ENCODE measurements around the gene MOCS3.

MOCS3 gene

GRCh38 chr20:50980851-50981713, 22.5 kb downstream of the MOCS3 start:
- peak; percentile 48 to 60 (median 54) for DNase-seq (ENCODE audit: low read depth in 4 of 4, low spot score in 1 of 4)

- DNase-seq (ENCODE audit: low read depth in 4 of 4, low spot score in 1 of 4) = no peak
Observed at GRCh38 chr20:50981714-50982048, 23.1 kb downstream of the MOCS3 start.

GRCh38 chr20:50982363-50982762, 23.7 kb downstream of the MOCS3 start:
- no peak for DNase-seq (ENCODE audit: low read depth in 4 of 4, low spot score in 1 of 4)

GRCh38 chr20:50983321-50983720, 24.7 kb downstream of the MOCS3 start:
- no peak for DNase-seq (ENCODE audit: low read depth in 4 of 4, low spot score in 1 of 4)

- peak; percentile 33 to 53 (median 48) for DNase-seq (ENCODE audit: low read depth in 4 of 4, low spot score in 1 of 4)
Observed at GRCh38 chr20:50987493-50988210, 29.0 kb downstream of the MOCS3 start.

- no peak for DNase-seq (ENCODE audit: low read depth in 4 of 4, low spot score in 1 of 4)
Observed at GRCh38 chr20:50991076-50991475, 32.5 kb downstream of the MOCS3 start.

GRCh38 chr20:50992336-50992732, 33.7 kb downstream of the MOCS3 start:
- no peak for DNase-seq (ENCODE audit: low read depth in 4 of 4, low spot score in 1 of 4)

- peak; percentile 10 to 33 (median 20) for DNase-seq (ENCODE audit: low read depth in 4 of 4, low spot score in 1 of 4)
Observed at GRCh38 chr20:50992733-50993457, 34.3 kb downstream of the MOCS3 start.

- no peak for DNase-seq (ENCODE audit: low read depth in 4 of 4, low spot score in 1 of 4)
Observed at GRCh38 chr20:50993876-50994275, 35.3 kb downstream of the MOCS3 start.

- no peak for DNase-seq (ENCODE audit: low read depth in 4 of 4, low spot score in 1 of 4)
Observed at GRCh38 chr20:50995506-50995905, 36.9 kb downstream of the MOCS3 start.

- no peak for DNase-seq (ENCODE audit: low read depth in 4 of 4, low spot score in 1 of 4)
Observed at GRCh38 chr20:50996901-50997865, 38.6 kb downstream of the MOCS3 start.

- no peak for DNase-seq (ENCODE audit: low read depth in 4 of 4, low spot score in 1 of 4)
Observed at GRCh38 chr20:50999355-50999754, 40.7 kb downstream of the MOCS3 start.

- DNase-seq (ENCODE audit: low read depth in 4 of 4, low spot score in 1 of 4) = no peak
Observed at GRCh38 chr20:51001430-51002265, 43.0 kb downstream of the MOCS3 start.

- no peak for DNase-seq (ENCODE audit: low read depth in 4 of 4, low spot score in 1 of 4)
Observed at GRCh38 chr20:51002633-51003032, 44.0 kb downstream of the MOCS3 start.

GRCh38 chr20:51003753-51004152, 45.1 kb downstream of the MOCS3 start:
- no peak for DNase-seq (ENCODE audit: low read depth in 4 of 4, low spot score in 1 of 4)

GRCh38 chr20:51004305-51004727, 45.7 kb downstream of the MOCS3 start:
- DNase-seq (ENCODE audit: low read depth in 4 of 4, low spot score in 1 of 4) = no peak

- DNase-seq (ENCODE audit: low read depth in 4 of 4, low spot score in 1 of 4) = no peak
Observed at GRCh38 chr20:51004781-51005180, 46.2 kb downstream of the MOCS3 start.

GRCh38 chr20:51005214-51005613, 46.6 kb downstream of the MOCS3 start:
- DNase-seq (ENCODE audit: low read depth in 4 of 4, low spot score in 1 of 4) = no peak

- no peak for DNase-seq (ENCODE audit: low read depth in 4 of 4, low spot score in 1 of 4)
Observed at GRCh38 chr20:51008718-51009117, 50.1 kb downstream of the MOCS3 start.

Measured in stimulated activated CD4-positive, alpha-beta T cell treated with anti-CD3 and anti-CD28 coated beads, Interleukin-1b, Interleukin-23, amount 100 ng/mL, for 24 hours (primary cell).